ENCODE measurements around the gene SBNO2. TPM values are rescaled to one million over a fixed set of nuclear protein-coding genes. Genes with fewer than 3 reads are reported as not detected.
A peak's percentile ranks its signal among the peaks of the same experiment; 100 is the strongest.

The SBNO2 gene
- total RNA-seq (10 to 100 TPM in 1 of 2 donors, 1 to 10 TPM in 1; 7.2 to 10.5 TPM), polyA plus RNA-seq (ENCODE audit: insufficient read length in 2 of 2) (10 to 100 TPM; 12.9 to 17.9 TPM)
- long read RNA-seq, donor 1, full-length matches to known transcripts = 1 of 1 reads
- long read RNA-seq, donor 1, partial matches to known transcripts = 0 of 1 reads
- long read RNA-seq, donor 1, other reads (novel, unspliced or antisense) = 0 of 1 reads
- long read RNA-seq, donor 2 = 0 reads
- long read RNA-seq, donor 3, full-length matches to known transcripts = 1 of 1 reads
- long read RNA-seq, donor 3, partial matches to known transcripts = 0 of 1 reads
- long read RNA-seq, donor 3, other reads (novel, unspliced or antisense) = 0 of 1 reads
- long read RNA-seq, donor 4, full-length matches to known transcripts = 2 of 49 reads
- long read RNA-seq, donor 4, partial matches to known transcripts = 34 of 49 reads
- long read RNA-seq, donor 4, other reads (novel, unspliced or antisense) = 13 of 49 reads

- Histone ChIP-seq H3K9me3 (ENCODE audit: control insufficient read depth, insufficient read depth, low read length) (no peaks in the 10 kb centered on the region), H3K4me3 (ENCODE audit: low read depth, low read length) (peak within 1 kb of the TSS; percentile 66), H3K36me3 (ENCODE audit: control insufficient read depth, insufficient read depth, low read length) (peaks cover 17% of the 10 kb centered on the region), H3K27me3 (ENCODE audit: control insufficient read depth, insufficient read depth, low read length) (no peaks in the 10 kb centered on the region), H3K4me1 (ENCODE audit: control insufficient read depth, insufficient read depth, low read length) (peaks cover 50% of the 10 kb centered on the region), H3K27ac (ENCODE audit: low read depth, low read length) (peak within 1 kb of the TSS; percentile 80)
- WGBS (ENCODE audit: insufficient coverage) = 9% methylated on average over 79 of the region's 84 CpGs
- DNase-seq (ENCODE audit: low read depth in 4 of 6, low spot score in 6 of 6) = peak in 5 of 6 donors; percentile 66 to 94 (median 68)
Observed at GRCh38 chr19:1173845-1174809, at the start of gene SBNO2. Gene SBNO2, minus strand, starts transcription at chr19:1174268. Its CDS starts 19,992 bp downstream, at chr19:1154276.

- Histone ChIP-seq H3K9me3 (ENCODE audit: control insufficient read depth, insufficient read depth, low read length) (no peaks in the 10 kb centered on the region), H3K4me1 (ENCODE audit: control insufficient read depth, insufficient read depth, low read length) (peaks cover 18% of the 10 kb centered on the region), H3K36me3 (ENCODE audit: control insufficient read depth, insufficient read depth, low read length) (peaks cover 96% of the 10 kb centered on the region), H3K27ac (ENCODE audit: low read depth, low read length) (no peak overlapping the region), H3K4me3 (ENCODE audit: low read depth, low read length) (no peak overlapping the region), H3K27me3 (ENCODE audit: control insufficient read depth, insufficient read depth, low read length) (no peaks in the 10 kb centered on the region)
- DNase-seq (ENCODE audit: low read depth in 4 of 6, low spot score in 6 of 6) = no peak
- WGBS (ENCODE audit: insufficient coverage) = 77% methylated on average over 48 of the region's 48 CpGs
Observed at GRCh38 chr19:1223018-1223855, 49.2 kb upstream of the SBNO2 start.

GRCh38 chr19:1222394-1222793 lies 48.3 kb upstream of the SBNO2 start:
- Histone ChIP-seq H3K4me1 (ENCODE audit: control insufficient read depth, insufficient read depth, low read length) (peaks cover 25% of the 10 kb centered on the region), H3K27ac (ENCODE audit: low read depth, low read length) (no peak overlapping the region), H3K36me3 (ENCODE audit: control insufficient read depth, insufficient read depth, low read length) (peaks cover 94% of the 10 kb centered on the region), H3K4me3 (ENCODE audit: low read depth, low read length) (no peak overlapping the region), H3K27me3 (ENCODE audit: control insufficient read depth, insufficient read depth, low read length) (no peaks in the 10 kb centered on the region), H3K9me3 (ENCODE audit: control insufficient read depth, insufficient read depth, low read length) (no peaks in the 10 kb centered on the region)
- DNase-seq (ENCODE audit: low read depth in 4 of 6, low spot score in 6 of 6) = no peak
- WGBS (ENCODE audit: insufficient coverage) = 84% methylated on average over 14 of the region's 14 CpGs

GRCh38 chr19:1221904-1222255 lies 47.8 kb upstream of the SBNO2 start:
- no peak for DNase-seq (ENCODE audit: low read depth in 4 of 6, low spot score in 6 of 6)
- Histone ChIP-seq H3K4me3 (ENCODE audit: low read depth, low read length) (no peak overlapping the region), H3K27ac (ENCODE audit: low read depth, low read length) (no peak overlapping the region), H3K36me3 (ENCODE audit: control insufficient read depth, insufficient read depth, low read length) (peaks cover 92% of the 10 kb centered on the region), H3K4me1 (ENCODE audit: control insufficient read depth, insufficient read depth, low read length) (peaks cover 27% of the 10 kb centered on the region), H3K27me3 (ENCODE audit: control insufficient read depth, insufficient read depth, low read length) (no peaks in the 10 kb centered on the region), H3K9me3 (ENCODE audit: control insufficient read depth, insufficient read depth, low read length) (no peaks in the 10 kb centered on the region)
- 87% methylated on average over 22 of the region's 22 CpGs for WGBS (ENCODE audit: insufficient coverage)

- Histone ChIP-seq H3K27me3 (ENCODE audit: control insufficient read depth, insufficient read depth, low read length) (no peaks in the 10 kb centered on the region), H3K27ac (ENCODE audit: low read depth, low read length) (no peak overlapping the region), H3K4me1 (ENCODE audit: control insufficient read depth, insufficient read depth, low read length) (peaks cover 28% of the 10 kb centered on the region), H3K9me3 (ENCODE audit: control insufficient read depth, insufficient read depth, low read length) (no peaks in the 10 kb centered on the region), H3K4me3 (ENCODE audit: low read depth, low read length) (no peak overlapping the region), H3K36me3 (ENCODE audit: control insufficient read depth, insufficient read depth, low read length) (peaks cover 90% of the 10 kb centered on the region)
- 60% methylated on average over 34 of the region's 38 CpGs for WGBS (ENCODE audit: insufficient coverage)
- DNase-seq (ENCODE audit: low read depth in 4 of 6, low spot score in 6 of 6) = peak in 2 of 6 donors; percentile 62 to 72
Observed at GRCh38 chr19:1220976-1221903, 47.2 kb upstream of the SBNO2 start.

GRCh38 chr19:1220477-1220930 lies 46.4 kb upstream of the SBNO2 start:
- peaks cover 83% of the 10 kb centered on the region for H3K36me3 ChIP-seq (ENCODE audit: control insufficient read depth, insufficient read depth, low read length)
- no peak overlapping the region for H3K27ac ChIP-seq (ENCODE audit: low read depth, low read length)
- H3K27me3 ChIP-seq (ENCODE audit: control insufficient read depth, insufficient read depth, low read length) = no peaks in the 10 kb centered on the region
- 87% methylated on average over 25 of the region's 33 CpGs for WGBS (ENCODE audit: insufficient coverage)
- no peaks in the 10 kb centered on the region for H3K9me3 ChIP-seq (ENCODE audit: control insufficient read depth, insufficient read depth, low read length)
- peaks cover 36% of the 10 kb centered on the region for H3K4me1 ChIP-seq (ENCODE audit: control insufficient read depth, insufficient read depth, low read length)
- H3K4me3 ChIP-seq (ENCODE audit: low read depth, low read length) = no peak overlapping the region
- DNase-seq (ENCODE audit: low read depth in 4 of 6, low spot score in 6 of 6) = no peak

- Histone ChIP-seq H3K4me1 (ENCODE audit: control insufficient read depth, insufficient read depth, low read length) (peaks cover 42% of the 10 kb centered on the region), H3K27ac (ENCODE audit: low read depth, low read length) (no peak overlapping the region), H3K27me3 (ENCODE audit: control insufficient read depth, insufficient read depth, low read length) (no peaks in the 10 kb centered on the region), H3K36me3 (ENCODE audit: control insufficient read depth, insufficient read depth, low read length) (peaks cover 83% of the 10 kb centered on the region), H3K9me3 (ENCODE audit: control insufficient read depth, insufficient read depth, low read length) (no peaks in the 10 kb centered on the region), H3K4me3 (ENCODE audit: low read depth, low read length) (no peak overlapping the region)
- WGBS (ENCODE audit: insufficient coverage) = 93% methylated on average over 19 of the region's 19 CpGs
- DNase-seq (ENCODE audit: low read depth in 4 of 6, low spot score in 6 of 6) = no peak
Observed at GRCh38 chr19:1219786-1220476, 45.9 kb upstream of the SBNO2 start.
